ENCODE measurements around the gene CBARP. TPM values are rescaled to one million over a fixed set of nuclear protein-coding genes. Genes with fewer than 3 reads are reported as not detected.

CBARP gene
- total and polyA plus RNA-seq, 2 of the 13 experiments (the other 11 are each of a cell fraction or from before 2014, with no cell fraction given) = 1.2 to 1.4 TPM

GRCh38 chr19:1183543-1184172, 54.1 kb downstream of the CBARP start (continued):
- TF ChIP-seq ADNP (CRISPR knock-in tag; IDR thresholded peaks at IDR 0.05) = no peak
- peak; percentile 59; the same call in 1 of the 2 replicates for TF ChIP-seq ZMAT3 (CRISPR knock-in tag; conservative IDR thresholded peaks at IDR 0.05)
- peak; percentile 21; the same call in 1 of the 2 replicates for TF ChIP-seq ARID3A (IDR thresholded peaks at IDR 0.05; ENCODE audit: low read depth, low read length)
- peak; percentile 28; the same call in 1 of the 2 replicates for TF ChIP-seq ZNF574 (CRISPR knock-in tag; IDR thresholded peaks at IDR 0.05)
- peak; percentile 78; the same call in 1 of the 2 replicates for TF ChIP-seq HIC2 (CRISPR knock-in tag; IDR thresholded peaks at IDR 0.05; ENCODE audit: low read depth)
- no peak for TF ChIP-seq TP53 (CRISPR knock-in tag; conservative IDR thresholded peaks at IDR 0.05)
- TF ChIP-seq ZNF512B (CRISPR knock-in tag; IDR thresholded peaks at IDR 0.05; ENCODE audit: borderline replicate concordance) = no peak
- TF ChIP-seq SPEN (CRISPR knock-in tag; IDR thresholded peaks at IDR 0.05; ENCODE audit: low read depth) = peak; percentile 56; the same call in 1 of the 2 replicates
- peak; percentile 69 for TF ChIP-seq GABPB1 (CRISPR knock-in tag; IDR thresholded peaks at IDR 0.05)
- no peak for TF ChIP-seq MTA1 (CRISPR knock-in tag; IDR thresholded peaks at IDR 0.05; ENCODE audit: borderline replicate concordance)
- no peak for TF ChIP-seq HINFP (CRISPR knock-in tag; IDR thresholded peaks at IDR 0.05; ENCODE audit: low read depth)
- peak; percentile 62; the same call in 1 of the 2 replicates for TF ChIP-seq ZNF414 (CRISPR knock-in tag; IDR thresholded peaks at IDR 0.05)
